NOMO-1 (cell line): Measurements from ENCODE around the gene GUCY2D.
"Not testable (repeated sequence)": the region's sequence is repeated elsewhere in the genome, so short reads cannot be mapped to it uniquely, and the experiment has no call there.

Source experiments
- DNase-seq, 2 experiments: peaks; one replicate each; lab custom pipeline; 2025; ENCODE audit not compliant: unreplicated experiment in 2 of 2; lab: John Stamatoyannopoulos, UW

GUCY2D gene

GRCh38 chr17:8001976-8002720 lies at the start of gene GUCY2D:
Gene GUCY2D, plus strand, starts transcription at chr17:8002615. Its CDS starts 433 bp downstream, at chr17:8003048.
- peak; percentile 89 to 96 for DNase-seq

- DNase-seq = not testable (repeated sequence)
Observed at GRCh38 chr17:7953266-7953665, 49.1 kb upstream of the GUCY2D start.

DNA sequence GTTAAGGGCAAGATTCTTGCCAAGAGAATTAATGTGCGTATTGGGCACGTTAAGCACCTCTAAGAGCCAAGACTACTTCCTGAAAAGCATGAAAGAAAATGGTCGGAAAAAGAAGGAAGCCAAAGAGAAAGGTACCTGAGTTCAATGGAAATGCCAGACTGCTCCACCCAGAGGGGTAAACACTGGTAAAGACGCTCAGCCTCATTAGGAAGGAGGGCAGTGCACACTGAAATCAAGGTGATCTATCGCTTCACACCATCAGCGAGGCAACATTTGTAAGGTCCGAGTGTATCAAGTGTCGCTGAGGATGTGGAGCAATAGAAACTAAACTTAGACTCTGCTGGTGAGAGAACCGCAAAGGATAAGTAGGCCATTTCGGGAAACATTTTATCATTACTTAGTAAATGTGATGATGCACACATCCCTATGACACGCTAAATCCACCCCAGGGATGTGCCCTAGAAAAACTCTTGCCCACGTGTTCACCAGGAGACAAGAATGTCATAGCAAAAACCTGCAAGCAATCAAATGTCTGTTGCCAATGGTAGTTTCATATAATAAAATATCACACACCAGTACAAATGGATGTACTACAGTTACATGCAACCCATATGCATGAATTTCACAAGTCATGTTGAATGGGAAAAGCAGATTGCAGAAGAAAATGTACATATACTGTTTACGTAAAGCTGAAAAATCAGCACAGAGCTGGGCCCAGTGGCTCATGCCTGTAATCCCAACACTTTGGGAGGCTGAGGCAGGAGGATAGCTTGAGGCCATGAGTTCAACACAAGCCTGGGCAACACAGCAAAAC lies 46.8 kb upstream of the GUCY2D start:
- DNase-seq = peak; percentile 30 to 80

- DNase-seq = peak; percentile 20 to 60
Observed at GRCh38 chr17:7956228-7956965, 46.0 kb upstream of the GUCY2D start.

GRCh38 chr17:7959503-7960253 lies 42.7 kb upstream of the GUCY2D start:
- peak; percentile 65 to 79 for DNase-seq

DNA sequence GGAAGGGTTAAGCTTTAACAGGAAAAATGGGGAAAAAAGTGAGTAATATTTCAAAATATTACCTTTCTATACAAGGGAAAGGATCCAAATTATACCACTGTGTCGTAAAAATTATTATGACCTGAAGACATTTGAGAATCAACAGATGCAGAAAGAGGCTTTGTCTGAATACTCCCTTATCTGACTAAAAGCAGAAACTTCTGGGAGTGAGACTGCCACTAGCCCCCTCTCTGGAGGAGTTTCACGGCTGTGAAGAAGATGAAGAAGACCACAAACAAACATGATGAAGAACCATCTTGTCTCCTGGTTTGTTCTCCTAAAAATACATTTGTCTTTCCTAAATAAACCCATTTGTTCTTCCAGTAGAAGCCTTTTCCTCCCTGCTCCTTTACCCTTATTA lies 41.0 kb upstream of the GUCY2D start:
- DNase-seq = no peak

GRCh38 chr17:7967751-7968150 lies 34.7 kb upstream of the GUCY2D start:
- DNase-seq = no peak

- peak; percentile 83 to 87 for DNase-seq
Observed at GRCh38 chr17:7969433-7969832, 33.0 kb upstream of the GUCY2D start.

GRCh38 chr17:7971651-7972050 lies 30.8 kb upstream of the GUCY2D start:
- DNase-seq = no peak

DNA sequence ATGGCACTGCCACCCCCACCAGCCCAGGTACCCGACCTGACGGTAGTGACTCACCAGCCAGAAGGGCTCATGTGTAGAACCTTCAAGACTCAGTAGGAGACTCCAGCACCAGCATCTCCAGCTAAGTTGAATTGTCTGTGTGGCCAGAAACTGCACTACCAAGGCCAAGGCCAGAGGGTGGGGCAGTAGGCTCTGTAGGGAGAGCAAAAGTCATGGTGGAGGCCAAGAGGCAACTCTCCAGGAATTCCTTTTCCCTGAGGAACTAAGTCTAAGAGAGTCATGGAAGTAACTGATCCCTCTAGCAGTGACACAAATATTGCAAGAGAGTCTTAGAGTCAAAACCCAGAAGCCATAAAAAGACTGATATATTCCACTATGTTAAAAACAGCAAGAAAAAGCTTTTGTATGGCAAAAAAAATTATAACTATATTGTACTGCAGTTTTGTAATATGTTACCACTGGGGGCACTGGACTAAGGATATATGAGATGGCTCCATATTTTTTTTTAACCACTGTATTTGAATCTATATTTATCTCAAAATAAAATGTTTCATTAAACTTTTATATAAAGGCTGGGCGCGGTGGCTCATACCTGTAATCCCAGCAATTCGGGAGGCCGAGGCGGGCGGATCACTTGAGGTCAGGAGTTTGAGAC lies 30.2 kb upstream of the GUCY2D start:
- DNase-seq = peak in 1 of 2 experiments; percentile 10

- DNase-seq = no peak
Observed at GRCh38 chr17:7974638-7975131, 27.7 kb upstream of the GUCY2D start.

- DNase-seq = no peak
Observed at GRCh38 chr17:7977039-7977438, 25.4 kb upstream of the GUCY2D start.

- DNase-seq = no peak
Observed at GRCh38 chr17:7977805-7978204, 24.6 kb upstream of the GUCY2D start.

DNA sequence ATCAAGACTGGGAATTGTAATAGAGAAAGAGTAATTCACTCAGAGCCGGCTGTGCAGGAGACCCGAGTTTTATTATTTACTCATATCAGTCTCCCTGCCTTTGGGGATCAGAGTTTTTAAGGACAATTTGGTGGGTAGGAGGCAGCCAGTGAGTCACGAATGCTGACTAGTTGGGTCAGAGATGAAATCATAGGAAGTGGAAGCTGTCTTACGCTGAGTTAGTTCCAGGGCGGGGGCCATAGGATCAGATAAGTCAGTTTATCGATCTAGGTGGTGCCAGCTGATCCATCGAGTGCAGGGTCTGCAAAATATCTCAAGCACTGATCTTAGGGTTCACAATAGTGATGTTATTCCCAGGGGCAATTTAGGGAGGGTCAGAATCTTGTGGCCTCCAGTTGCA lies 20.2 kb upstream of the GUCY2D start:
- peak; percentile 27 to 41 for DNase-seq

GRCh38 chr17:7982666-7983065 lies 19.7 kb upstream of the GUCY2D start:
- peak in 1 of 2 experiments; percentile 23 for DNase-seq

DNA sequence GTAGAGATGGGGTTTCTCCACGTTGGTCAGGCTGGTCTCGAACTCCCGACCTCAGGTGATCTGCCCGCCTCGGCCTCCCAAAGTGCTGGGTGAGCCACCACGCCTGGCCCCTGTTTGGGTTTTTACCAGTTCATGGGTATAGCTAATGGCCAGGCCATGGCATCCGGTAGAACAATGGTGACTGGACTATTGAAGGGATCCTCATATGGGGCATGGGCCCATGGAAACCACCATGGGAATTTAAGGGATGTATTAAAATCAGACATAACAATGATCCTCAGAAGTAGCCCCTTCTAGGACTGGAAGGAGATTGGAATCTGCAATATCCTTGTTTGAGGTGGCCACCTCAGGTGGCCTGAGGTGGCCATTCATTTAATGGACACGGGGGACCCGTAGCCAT lies 17.5 kb upstream of the GUCY2D start:
- no peak for DNase-seq

- DNase-seq = no peak
Observed at GRCh38 chr17:7987112-7987893, 15.1 kb upstream of the GUCY2D start.

- DNase-seq = peak; percentile 30 to 76
Observed at GRCh38 chr17:7988750-7989178, 13.7 kb upstream of the GUCY2D start.
